ENCODE measurements around the gene ATP9B.
"Not testable (repeated sequence)": the region's sequence is repeated elsewhere in the genome, so short reads cannot be mapped to it uniquely, and the experiment has no call there.

Gene ATP9B

GRCh38 chr18:79365701-79366100 lies 296.5 kb downstream of the ATP9B start:
- no peak for DNase-seq (ENCODE audit: low spot score)

- peak; percentile 59 for DNase-seq (ENCODE audit: low spot score)
Measured at GRCh38 chr18:79366177-79367094, 297.2 kb downstream of the ATP9B start.

GRCh38 chr18:79367480-79367879 lies 298.3 kb downstream of the ATP9B start:
- DNase-seq (ENCODE audit: low spot score): no peak

GRCh38 chr18:79367989-79368388 lies 298.8 kb downstream of the ATP9B start:
- DNase-seq (ENCODE audit: low spot score): no peak

GRCh38 chr18:79368681-79369080 lies 299.5 kb downstream of the ATP9B start:
- no peak for DNase-seq (ENCODE audit: low spot score)

- no peak for DNase-seq (ENCODE audit: low spot score)
Measured at GRCh38 chr18:79371561-79372121, 302.4 kb downstream of the ATP9B start.

GRCh38 chr18:79372461-79372860 lies 303.3 kb downstream of the ATP9B start:
- no peak for DNase-seq (ENCODE audit: low spot score)

- DNase-seq (ENCODE audit: low spot score): no peak
Measured at GRCh38 chr18:79372991-79373390, 303.8 kb downstream of the ATP9B start.

GRCh38 chr18:79373736-79374135 lies 304.5 kb downstream of the ATP9B start:
- no peak for DNase-seq (ENCODE audit: low spot score)

- DNase-seq (ENCODE audit: low spot score): no peak
Measured at GRCh38 chr18:79374408-79375171, 305.4 kb downstream of the ATP9B start.

- no peak for DNase-seq (ENCODE audit: low spot score)
Measured at GRCh38 chr18:79375441-79376154, 306.4 kb downstream of the ATP9B start.

GRCh38 chr18:79376661-79377060 lies 307.5 kb downstream of the ATP9B start:
- DNase-seq (ENCODE audit: low spot score): not testable (repeated sequence)

- no peak for DNase-seq (ENCODE audit: low spot score)
Measured at GRCh38 chr18:79377187-79377891, 308.1 kb downstream of the ATP9B start.

GRCh38 chr18:79378536-79379250 lies 309.5 kb downstream of the ATP9B start:
- peak; percentile 86 for DNase-seq (ENCODE audit: low spot score)

- no peak for DNase-seq (ENCODE audit: low spot score)
Measured at GRCh38 chr18:79379251-79379905, 310.2 kb downstream of the ATP9B start.

- no peak for DNase-seq (ENCODE audit: low spot score)
Measured at GRCh38 chr18:79379931-79380815, 311.0 kb downstream of the ATP9B start.

GRCh38 chr18:79380816-79381806 lies 311.9 kb downstream of the ATP9B start:
- peak; percentile 70 for DNase-seq (ENCODE audit: low spot score)

GRCh38 chr18:79381811-79382311 lies 312.7 kb downstream of the ATP9B start:
- no peak for DNase-seq (ENCODE audit: low spot score)

Measured in Ammon's horn (tissue), 1 donor.